ENCODE measurements around the gene SUCO.

DNA sequence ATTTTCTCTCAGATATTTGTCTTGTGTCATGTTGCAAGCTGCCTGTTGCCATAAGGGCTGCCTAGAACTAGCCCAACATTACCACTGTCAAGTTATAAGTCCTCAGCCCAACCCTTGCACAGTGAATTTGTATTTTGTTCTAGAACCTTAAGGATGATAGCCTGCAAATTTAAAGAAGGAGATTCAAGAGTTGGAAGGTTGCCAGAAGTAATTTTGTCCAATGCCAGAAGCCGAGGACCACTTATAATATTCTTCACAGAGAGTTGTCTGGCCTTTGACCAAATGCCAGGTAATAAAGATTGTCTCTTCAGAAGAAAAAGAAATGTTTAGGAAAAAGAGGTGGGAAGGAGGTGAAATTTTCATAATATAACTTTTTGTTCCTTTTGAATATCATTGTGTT, 40.5 kb upstream of the SUCO start:
- no peak for TF ChIP-seq POLR2A (IDR thresholded peaks at IDR 0.05)
- TF ChIP-seq, protein P1, sequence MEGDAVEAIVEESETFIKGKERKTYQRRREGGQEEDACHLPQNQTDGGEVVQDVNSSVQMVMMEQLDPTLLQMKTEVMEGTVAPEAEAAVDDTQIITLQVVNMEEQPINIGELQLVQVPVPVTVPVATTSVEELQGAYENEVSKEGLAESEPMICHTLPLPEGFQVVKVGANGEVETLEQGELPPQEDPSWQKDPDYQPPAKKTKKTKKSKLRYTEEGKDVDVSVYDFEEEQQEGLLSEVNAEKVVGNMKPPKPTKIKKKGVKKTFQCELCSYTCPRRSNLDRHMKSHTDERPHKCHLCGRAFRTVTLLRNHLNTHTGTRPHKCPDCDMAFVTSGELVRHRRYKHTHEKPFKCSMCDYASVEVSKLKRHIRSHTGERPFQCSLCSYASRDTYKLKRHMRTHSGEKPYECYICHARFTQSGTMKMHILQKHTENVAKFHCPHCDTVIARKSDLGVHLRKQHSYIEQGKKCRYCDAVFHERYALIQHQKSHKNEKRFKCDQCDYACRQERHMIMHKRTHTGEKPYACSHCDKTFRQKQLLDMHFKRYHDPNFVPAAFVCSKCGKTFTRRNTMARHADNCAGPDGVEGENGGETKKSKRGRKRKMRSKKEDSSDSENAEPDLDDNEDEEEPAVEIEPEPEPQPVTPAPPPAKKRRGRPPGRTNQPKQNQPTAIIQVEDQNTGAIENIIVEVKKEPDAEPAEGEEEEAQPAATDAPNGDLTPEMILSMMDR (IDR thresholded peaks at IDR 0.05), result no peak
